NCI-H2196 (cell line): ENCODE data around the gene LIN28B.
"Not testable (repeated sequence)": the region's sequence is repeated elsewhere in the genome, so short reads cannot be mapped to it uniquely, and the experiment has no call there.

Experiments used
- DNase-seq: peaks from one replicate; lab custom pipeline; 2025; ENCODE audit not compliant: unreplicated experiment; lab: John Stamatoyannopoulos, UW

LIN28B gene

GRCh38 chr6:105066233-105066632 is 109.3 kb downstream of the LIN28B start:
- no peak for DNase-seq

GRCh38 chr6:105066836-105067235 is 109.9 kb downstream of the LIN28B start:
- DNase-seq = no peak

- DNase-seq = no peak
Measured at GRCh38 chr6:105067329-105067728, 110.4 kb downstream of the LIN28B start.

GRCh38 chr6:105068407-105068806 is 111.5 kb downstream of the LIN28B start:
- DNase-seq = no peak

- DNase-seq = no peak
Measured at GRCh38 chr6:105069821-105070445, 113.0 kb downstream of the LIN28B start.

- no peak for DNase-seq
Measured at GRCh38 chr6:105072798-105073199, 115.9 kb downstream of the LIN28B start.

- DNase-seq = no peak
Measured at GRCh38 chr6:105075210-105075609, 118.3 kb downstream of the LIN28B start.

- not testable (repeated sequence) for DNase-seq
Measured at GRCh38 chr6:105076418-105076817, 119.5 kb downstream of the LIN28B start.

- peak; percentile 51 for DNase-seq
Measured at GRCh38 chr6:105077596-105078385, 120.9 kb downstream of the LIN28B start.

- DNase-seq = no peak
Measured at GRCh38 chr6:105078386-105078708, 121.4 kb downstream of the LIN28B start.

GRCh38 chr6:105080279-105080678 is 123.4 kb downstream of the LIN28B start:
- no peak for DNase-seq

GRCh38 chr6:105081662-105082061 is 124.8 kb downstream of the LIN28B start:
- DNase-seq = not testable (repeated sequence)

GRCh38 chr6:105087571-105088211 is 130.8 kb downstream of the LIN28B start:
- DNase-seq = peak; percentile 41

GRCh38 chr6:105091140-105091829 is 134.4 kb downstream of the LIN28B start:
- DNase-seq = no peak

- DNase-seq = no peak
Measured at GRCh38 chr6:105094133-105094640, 137.3 kb downstream of the LIN28B start.

- DNase-seq = no peak
Measured at GRCh38 chr6:105095139-105095538, 138.2 kb downstream of the LIN28B start.

GRCh38 chr6:105097288-105097687 is 140.4 kb downstream of the LIN28B start:
- DNase-seq = no peak

- DNase-seq = no peak
Measured at GRCh38 chr6:105099371-105099770, 142.5 kb downstream of the LIN28B start.

- no peak for DNase-seq
Measured at GRCh38 chr6:105102186-105102585, 145.3 kb downstream of the LIN28B start.

GRCh38 chr6:105105094-105105493 is 148.2 kb downstream of the LIN28B start:
- DNase-seq = no peak

GRCh38 chr6:105106260-105106659 is 149.4 kb downstream of the LIN28B start:
- no peak for DNase-seq
